Parathyroid adenoma (tissue), 2 donors: ENCODE measurements around the gene PEMT.

Experiments
- H2AFZ ChIP-seq: fragments of 300-600 bp; sonication (generic); one replicate; pipeline ENCODE4 v1.7.0; 2017; ENCODE audit warnings: antibody characterized with exemption, mild to moderate bottlenecking
- H3K27ac ChIP-seq: fragments of 300-600 bp; sonication (generic); one replicate; pipeline ENCODE4 v1.7.0; 2017
- H3K27me3 ChIP-seq: fragments of 300-600 bp; sonication (generic); one replicate; pipeline ENCODE4 v1.7.0; 2017; ENCODE audit warnings: low read length; ENCODE audit not compliant: control insufficient read depth, insufficient read depth
- H3K36me3 ChIP-seq: fragments of 300-600 bp; sonication (generic); one replicate; pipeline ENCODE4 v1.7.0; 2017; ENCODE audit warnings: low read length; ENCODE audit not compliant: control insufficient read depth, insufficient read depth
- H3K4me1 ChIP-seq: fragments of 300-600 bp; sonication (generic); one replicate; pipeline ENCODE4 v1.7.0; 2017; ENCODE audit warnings: control low read depth
- H3K4me2 ChIP-seq: fragments of 300-600 bp; sonication (generic); one replicate; pipeline ENCODE4 v1.7.0; 2017; ENCODE audit warnings: low read length
- H3K4me3 ChIP-seq: fragments of 300-600 bp; sonication (generic); one replicate; pipeline ENCODE4 v1.7.0; 2017; ENCODE audit warnings: low read depth, low read length
- H3K79me2 ChIP-seq: fragments of 300-600 bp; sonication (generic); one replicate; pipeline ENCODE4 v1.7.0; 2017; ENCODE audit warnings: control low read depth
- H3K9ac ChIP-seq: fragments of 300-600 bp; sonication (generic); one replicate; pipeline ENCODE4 v1.7.0; 2017; ENCODE audit warnings: mild to moderate bottlenecking
- H3K9me3 ChIP-seq: fragments of 300-600 bp; sonication (generic); one replicate; pipeline ENCODE4 v1.7.0; 2017; ENCODE audit warnings: low read length; ENCODE audit not compliant: control insufficient read depth
- TF ChIP-seq, protein P1 (sequence below): fragments of 300-600 bp; sonication (generic); IDR thresholded peaks from one replicate; pipeline ENCODE4 v1.7.0; 2017; ENCODE audit warnings: antibody characterized with exemption, mild to moderate bottlenecking
- donor health status: primary hyperparathyroidism.

PEMT gene

DNA sequence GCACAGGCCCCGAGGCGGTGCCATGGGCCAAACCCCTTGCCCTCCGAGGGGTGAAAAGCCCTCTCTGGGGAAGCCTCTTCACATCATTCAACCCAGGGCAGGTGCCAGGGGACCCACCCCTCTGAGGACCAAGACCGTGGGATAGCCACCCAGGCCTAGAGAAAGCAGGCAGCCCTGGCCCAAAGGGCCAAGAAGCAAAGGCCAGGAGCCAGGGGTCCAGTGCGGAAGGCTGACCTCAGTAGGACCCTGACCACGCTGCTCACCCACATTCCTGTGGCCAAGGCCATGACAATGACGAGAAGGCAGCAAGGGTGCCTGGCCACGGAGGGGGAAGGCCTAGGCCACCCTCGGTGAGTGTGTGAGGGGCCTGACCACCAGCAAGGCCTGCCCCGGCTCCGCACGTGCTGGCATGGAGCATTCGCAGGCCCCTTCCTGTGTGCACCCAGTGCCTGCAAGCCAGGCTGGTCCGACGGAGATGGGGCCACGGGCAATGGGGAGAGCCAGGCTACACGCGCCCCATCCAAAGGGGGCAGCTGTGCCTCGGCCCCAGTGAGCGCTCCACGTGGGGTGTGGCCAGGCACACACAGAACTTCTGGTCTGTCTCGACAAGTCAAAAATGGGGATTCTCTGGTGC lies 70.8 kb downstream of the PEMT start:
- no peak overlapping the region for H3K9ac ChIP-seq
- no peaks in the 10 kb centered on the region for H3K9me3 ChIP-seq
- H3K79me2 ChIP-seq = no peaks in the 10 kb centered on the region
- no peaks in the 10 kb centered on the region for H3K27me3 ChIP-seq
- H3K4me3 ChIP-seq = no peak overlapping the region
- H2AFZ ChIP-seq = no peak overlapping the region
- no peak overlapping the region for H3K27ac ChIP-seq
- H3K4me2 ChIP-seq = no peak overlapping the region
- no peaks in the 10 kb centered on the region for H3K4me1 ChIP-seq
- no peaks in the 10 kb centered on the region for H3K36me3 ChIP-seq
- TF ChIP-seq, protein P1, sequence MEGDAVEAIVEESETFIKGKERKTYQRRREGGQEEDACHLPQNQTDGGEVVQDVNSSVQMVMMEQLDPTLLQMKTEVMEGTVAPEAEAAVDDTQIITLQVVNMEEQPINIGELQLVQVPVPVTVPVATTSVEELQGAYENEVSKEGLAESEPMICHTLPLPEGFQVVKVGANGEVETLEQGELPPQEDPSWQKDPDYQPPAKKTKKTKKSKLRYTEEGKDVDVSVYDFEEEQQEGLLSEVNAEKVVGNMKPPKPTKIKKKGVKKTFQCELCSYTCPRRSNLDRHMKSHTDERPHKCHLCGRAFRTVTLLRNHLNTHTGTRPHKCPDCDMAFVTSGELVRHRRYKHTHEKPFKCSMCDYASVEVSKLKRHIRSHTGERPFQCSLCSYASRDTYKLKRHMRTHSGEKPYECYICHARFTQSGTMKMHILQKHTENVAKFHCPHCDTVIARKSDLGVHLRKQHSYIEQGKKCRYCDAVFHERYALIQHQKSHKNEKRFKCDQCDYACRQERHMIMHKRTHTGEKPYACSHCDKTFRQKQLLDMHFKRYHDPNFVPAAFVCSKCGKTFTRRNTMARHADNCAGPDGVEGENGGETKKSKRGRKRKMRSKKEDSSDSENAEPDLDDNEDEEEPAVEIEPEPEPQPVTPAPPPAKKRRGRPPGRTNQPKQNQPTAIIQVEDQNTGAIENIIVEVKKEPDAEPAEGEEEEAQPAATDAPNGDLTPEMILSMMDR = no peak

DNA sequence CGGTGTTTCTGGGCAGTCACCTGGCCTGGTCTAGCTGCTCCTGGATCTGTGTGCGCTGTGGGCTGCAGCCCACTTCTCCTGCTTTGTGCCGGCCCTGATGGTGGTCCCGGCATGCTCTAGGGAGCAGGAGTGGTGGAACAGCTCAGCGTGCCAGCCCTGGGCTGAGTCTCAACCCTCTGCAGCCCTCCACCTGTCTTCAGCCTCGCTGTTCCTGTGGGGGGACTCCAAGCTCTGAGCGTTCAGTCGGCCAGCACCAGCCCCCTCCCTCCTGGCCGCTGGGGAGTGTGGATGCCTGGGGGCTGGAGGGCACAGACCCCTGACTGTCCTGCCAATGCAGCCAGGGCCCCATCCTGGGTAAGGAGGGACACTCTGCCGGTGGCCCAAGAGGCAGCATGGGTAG lies 71.6 kb downstream of the PEMT start:
- no peak overlapping the region for H3K9ac ChIP-seq

GRCh38 chr17:17518951-17519350 lies 72.6 kb downstream of the PEMT start:
- no peaks in the 10 kb centered on the region for H3K4me1 ChIP-seq

More for the DNA sequence above, 71.6 kb downstream of the PEMT start:
- H2AFZ ChIP-seq = no peak overlapping the region
- H3K9me3 ChIP-seq = no peaks in the 10 kb centered on the region
- no peaks in the 10 kb centered on the region for H3K27me3 ChIP-seq
- TF ChIP-seq, protein P1 = no peak
- no peak overlapping the region for H3K27ac ChIP-seq
- no peak overlapping the region for H3K4me3 ChIP-seq
- H3K36me3 ChIP-seq = no peaks in the 10 kb centered on the region
- H3K4me2 ChIP-seq = no peak overlapping the region
- no peaks in the 10 kb centered on the region for H3K79me2 ChIP-seq
- no peaks in the 10 kb centered on the region for H3K4me1 ChIP-seq

DNA sequence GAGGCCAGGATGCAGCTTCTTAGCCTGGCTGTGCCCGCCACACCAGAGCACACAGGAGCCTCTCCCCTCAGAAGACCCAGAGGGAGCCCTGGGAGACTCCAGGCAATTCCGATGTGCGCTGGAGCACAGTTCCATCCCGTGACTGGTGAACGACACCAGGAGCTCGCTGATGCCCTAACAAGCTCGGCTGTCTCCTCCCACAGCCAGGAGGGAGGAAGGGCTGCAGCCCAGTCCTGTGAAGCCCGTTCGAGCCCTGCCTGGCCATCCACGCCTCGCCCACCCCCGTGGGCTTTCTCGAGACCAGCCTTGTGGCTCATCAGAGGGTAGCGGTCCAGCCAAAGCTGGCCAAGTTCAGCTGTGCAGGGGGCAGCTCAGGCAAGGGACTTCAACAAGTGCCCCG lies 73.5 kb downstream of the PEMT start:
- Histone ChIP-seq H3K79me2 (no peaks in the 10 kb centered on the region), H3K4me3 (no peak overlapping the region), H3K9ac (no peak overlapping the region), H3K9me3 (no peaks in the 10 kb centered on the region), H3K4me1 (no peaks in the 10 kb centered on the region), H2AFZ (no peak overlapping the region), H3K36me3 (no peaks in the 10 kb centered on the region), H3K27me3 (no peaks in the 10 kb centered on the region), H3K4me2 (no peak overlapping the region), H3K27ac (no peak overlapping the region)
- TF ChIP-seq, protein P1 = no peak

More at GRCh38 chr17:17518951-17519350, 72.6 kb downstream of the PEMT start:
- Histone ChIP-seq H3K79me2 (no peaks in the 10 kb centered on the region), H2AFZ (no peak overlapping the region), H3K27me3 (no peaks in the 10 kb centered on the region), H3K9me3 (no peaks in the 10 kb centered on the region), H3K4me3 (no peak overlapping the region), H3K9ac (no peak overlapping the region), H3K4me2 (no peak overlapping the region), H3K36me3 (no peaks in the 10 kb centered on the region), H3K27ac (no peak overlapping the region)
- TF ChIP-seq, protein P1 = no peak
